ENCODE data around the gene COL6A3. TPM values are rescaled to one million over a fixed set of nuclear protein-coding genes. Genes with fewer than 3 reads are reported as not detected.
"Not testable (repeated sequence)": the region's sequence is repeated elsewhere in the genome, so short reads cannot be mapped to it uniquely, and the experiment has no call there.

Gene COL6A3
- total and polyA plus RNA-seq, 4 experiments from 2014 or later: 0.56 to 2.1 (median 1.5) TPM; not detected in 1

- POLR2A ChIA-PET (ENCODE audit: partially characterized antibody): no interaction called here
- Mint-ChIP-seq H3K4me3 (no peak overlapping the region), H3K4me1 (no peaks in the 10 kb centered on the region), H3K9me3 (peaks cover 0 to 10% (median 6%) of the 10 kb centered on the region in 8 donors), H3K27ac (no peak overlapping the region), H3K36me3 (no peaks in the 10 kb centered on the region), H3K27me3 (peaks cover 2 to 7% of the 10 kb centered on the region in 2 donors)
- Histone ChIP-seq H3K36me3 (ENCODE audit: insufficient read depth, low read length) (no peaks in the 10 kb centered on the region), H3K4me3 (ENCODE audit: low read length in 2 of 2) (no peak overlapping the region), H3K27ac (ENCODE audit: low read depth, low read length) (no peak overlapping the region), H3K9me3 (ENCODE audit: control insufficient read depth in 1 of 2, low read length in 2 of 2) (no peaks in the 10 kb centered on the region), H3K4me1 (ENCODE audit: insufficient read depth, low read length) (no peaks in the 10 kb centered on the region), H3K27me3 (ENCODE audit: insufficient read depth, low read length) (no peaks in the 10 kb centered on the region)
- CTCF ChIA-PET (ENCODE audit: partially characterized antibody): no interaction called here
- DNase-seq: no peak
- intact Hi-C loops (cut with micrococcal nuclease): no loop called here
Observed at GRCh38 chr2:237305579-237305978, 108.4 kb downstream of the COL6A3 start.

- Mint-ChIP-seq H3K36me3 (no peaks in the 10 kb centered on the region), H3K9me3 (peaks cover 0 to 10% (median 6%) of the 10 kb centered on the region in 8 donors), H3K4me1 (no peaks in the 10 kb centered on the region), H3K27me3 (peaks cover 2 to 7% of the 10 kb centered on the region in 2 donors), H3K27ac (no peak overlapping the region), H3K4me3 (no peak overlapping the region)
- no peaks in the 10 kb centered on the region for H3K9me3 ChIP-seq (ENCODE audit: control insufficient read depth in 1 of 2, low read length in 2 of 2)
- no peak overlapping the region for H3K4me3 ChIP-seq (ENCODE audit: low read length in 2 of 2)
- no peaks in the 10 kb centered on the region for H3K4me1 ChIP-seq (ENCODE audit: insufficient read depth, low read length)
- POLR2A ChIA-PET (ENCODE audit: partially characterized antibody): no interaction called here
- H3K27ac ChIP-seq (ENCODE audit: low read depth, low read length): no peak overlapping the region
- no peaks in the 10 kb centered on the region for H3K36me3 ChIP-seq (ENCODE audit: insufficient read depth, low read length)
- no peaks in the 10 kb centered on the region for H3K27me3 ChIP-seq (ENCODE audit: insufficient read depth, low read length)
- DNase-seq: no peak
- CTCF ChIA-PET (ENCODE audit: partially characterized antibody): no interaction called here
- intact Hi-C loops (cut with micrococcal nuclease): no loop called here
Observed at GRCh38 chr2:237304763-237305514, 109.0 kb downstream of the COL6A3 start.

- H3K4me3 ChIP-seq (ENCODE audit: low read length in 2 of 2); H3K27ac ChIP-seq (ENCODE audit: low read depth, low read length); H3K27me3 Mint-ChIP-seq; H3K27me3 ChIP-seq (ENCODE audit: insufficient read depth, low read length); CTCF ChIA-PET (ENCODE audit: partially characterized antibody); intact Hi-C loops (cut with micrococcal nuclease); H3K36me3 Mint-ChIP-seq; DNase-seq; H3K4me3 Mint-ChIP-seq; H3K27ac Mint-ChIP-seq; H3K4me1 Mint-ChIP-seq; H3K36me3 ChIP-seq (ENCODE audit: insufficient read depth, low read length); H3K9me3 ChIP-seq (ENCODE audit: control insufficient read depth in 1 of 2, low read length in 2 of 2); POLR2A ChIA-PET (ENCODE audit: partially characterized antibody); H3K4me1 ChIP-seq (ENCODE audit: insufficient read depth, low read length): not testable (repeated sequence)
- H3K9me3 Mint-ChIP-seq: peaks cover 0 to 10% (median 6%) of the 10 kb centered on the region in 8 donors
Observed at GRCh38 chr2:237303244-237303643, 110.7 kb downstream of the COL6A3 start.

DNA sequence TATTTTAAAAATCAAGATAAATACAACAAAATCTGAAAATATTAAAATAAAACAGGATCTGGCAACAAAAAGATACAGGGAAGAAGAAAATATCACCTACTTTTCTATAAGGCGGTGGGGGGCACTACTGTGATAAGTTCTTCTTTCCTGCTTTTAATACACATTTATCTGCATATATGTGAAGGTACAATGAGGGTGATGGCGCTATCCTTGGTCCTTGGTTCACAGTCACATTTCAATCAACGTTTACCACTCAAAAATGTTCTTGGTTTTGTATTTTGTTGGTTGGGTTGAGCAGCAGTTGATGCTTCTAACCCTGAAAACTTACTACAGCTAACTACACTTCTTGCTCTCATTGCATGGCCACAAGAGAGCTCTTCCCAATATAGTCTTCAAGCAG is 112.4 kb downstream of the COL6A3 start:
- H3K27me3 ChIP-seq (ENCODE audit: insufficient read depth, low read length): no peaks in the 10 kb centered on the region
- no peak overlapping the region for H3K4me3 ChIP-seq (ENCODE audit: low read length in 2 of 2)
- H3K9me3 ChIP-seq (ENCODE audit: control insufficient read depth in 1 of 2, low read length in 2 of 2): no peaks in the 10 kb centered on the region
- Mint-ChIP-seq H3K36me3 (no peaks in the 10 kb centered on the region), H3K27ac (no peak overlapping the region), H3K4me3 (no peak overlapping the region), H3K4me1 (no peaks in the 10 kb centered on the region), H3K9me3 (peaks cover 0 to 10% (median 6%) of the 10 kb centered on the region in 8 donors), H3K27me3 (peaks cover 7 to 12% of the 10 kb centered on the region in 2 donors)
- H3K4me1 ChIP-seq (ENCODE audit: insufficient read depth, low read length): no peaks in the 10 kb centered on the region
- ChIA-PET CTCF (ENCODE audit: partially characterized antibody) (no interaction called here), POLR2A (ENCODE audit: partially characterized antibody) (no interaction called here)
- intact Hi-C loops (cut with micrococcal nuclease): no loop called here
- H3K27ac ChIP-seq (ENCODE audit: low read depth, low read length): no peak overlapping the region
- no peak for DNase-seq
- no peaks in the 10 kb centered on the region for H3K36me3 ChIP-seq (ENCODE audit: insufficient read depth, low read length)

DNA sequence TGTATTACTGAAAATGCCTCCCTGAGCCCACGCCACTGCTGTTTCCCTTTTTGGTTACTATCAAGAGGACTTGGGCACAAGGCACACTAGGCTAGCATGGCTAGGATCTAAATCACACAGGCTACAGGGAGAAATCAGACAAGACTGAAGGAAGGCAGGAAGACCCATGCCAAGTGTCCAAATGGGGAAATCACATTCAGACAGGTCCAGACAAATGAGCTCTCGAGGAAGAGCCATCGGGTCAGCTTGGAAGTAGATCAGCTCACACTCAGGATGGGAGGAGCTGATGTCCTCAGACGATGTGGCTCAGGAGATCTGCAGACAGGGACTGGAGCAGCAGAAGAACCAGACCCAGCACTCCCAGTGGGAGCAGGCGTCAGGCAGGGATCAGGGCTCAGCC is 113.2 kb downstream of the COL6A3 start:
- no peaks in the 10 kb centered on the region for H3K36me3 Mint-ChIP-seq
- ChIA-PET POLR2A (ENCODE audit: partially characterized antibody) (no interaction called here), CTCF (ENCODE audit: partially characterized antibody) (no interaction called here)
- no peaks in the 10 kb centered on the region for H3K4me1 Mint-ChIP-seq
- Histone ChIP-seq H3K9me3 (ENCODE audit: control insufficient read depth in 1 of 2, low read length in 2 of 2) (no peaks in the 10 kb centered on the region), H3K4me3 (ENCODE audit: low read length in 2 of 2) (no peak overlapping the region), H3K36me3 (ENCODE audit: insufficient read depth, low read length) (no peaks in the 10 kb centered on the region), H3K4me1 (ENCODE audit: insufficient read depth, low read length) (no peaks in the 10 kb centered on the region), H3K27me3 (ENCODE audit: insufficient read depth, low read length) (peaks cover 5% of the 10 kb centered on the region), H3K27ac (ENCODE audit: low read depth, low read length) (no peak overlapping the region)
- DNase-seq: no peak
- H3K27ac Mint-ChIP-seq: peak overlapping the region in 1 of 7 donors; percentile 64
- H3K4me3 Mint-ChIP-seq: no peak overlapping the region
- H3K9me3 Mint-ChIP-seq: peaks cover 0 to 10% (median 6%) of the 10 kb centered on the region in 8 donors
- intact Hi-C loops (cut with micrococcal nuclease): no loop called here
- H3K27me3 Mint-ChIP-seq: peaks cover 9 to 16% of the 10 kb centered on the region in 2 donors

- peaks cover 5% of the 10 kb centered on the region for H3K27me3 ChIP-seq (ENCODE audit: insufficient read depth, low read length)
- H3K27me3 Mint-ChIP-seq: peaks cover 9 to 16% of the 10 kb centered on the region in 2 donors
- no peaks in the 10 kb centered on the region for H3K9me3 ChIP-seq (ENCODE audit: control insufficient read depth in 1 of 2, low read length in 2 of 2)
- DNase-seq: no peak
- H3K27ac ChIP-seq (ENCODE audit: low read depth, low read length): no peak overlapping the region
- H3K27ac Mint-ChIP-seq: no peak overlapping the region
- CTCF ChIA-PET (ENCODE audit: partially characterized antibody): no interaction called here
- H3K9me3 Mint-ChIP-seq: peaks cover 0 to 10% (median 8%) of the 10 kb centered on the region in 8 donors
- H3K4me1 Mint-ChIP-seq: no peaks in the 10 kb centered on the region
- no peaks in the 10 kb centered on the region for H3K36me3 ChIP-seq (ENCODE audit: insufficient read depth, low read length)
- no peaks in the 10 kb centered on the region for H3K36me3 Mint-ChIP-seq
- no peaks in the 10 kb centered on the region for H3K4me1 ChIP-seq (ENCODE audit: insufficient read depth, low read length)
- H3K4me3 ChIP-seq (ENCODE audit: low read length in 2 of 2): no peak overlapping the region
- POLR2A ChIA-PET (ENCODE audit: partially characterized antibody): no interaction called here
- H3K4me3 Mint-ChIP-seq: no peak overlapping the region
- intact Hi-C loops (cut with micrococcal nuclease): no loop called here
Observed at GRCh38 chr2:237299906-237300305, 114.1 kb downstream of the COL6A3 start.

GRCh38 chr2:237298151-237299118 is 115.5 kb downstream of the COL6A3 start:
- H3K27me3 ChIP-seq (ENCODE audit: insufficient read depth, low read length): peaks cover 5% of the 10 kb centered on the region
- H3K4me3 Mint-ChIP-seq: no peak overlapping the region
- DNase-seq: no peak
- H3K4me1 ChIP-seq (ENCODE audit: insufficient read depth, low read length): no peaks in the 10 kb centered on the region
- CTCF ChIA-PET (ENCODE audit: partially characterized antibody): no interaction called here
- intact Hi-C loops (cut with micrococcal nuclease): no loop called here
- no peak overlapping the region for H3K4me3 ChIP-seq (ENCODE audit: low read length in 2 of 2)
- no peaks in the 10 kb centered on the region for H3K36me3 ChIP-seq (ENCODE audit: insufficient read depth, low read length)
- H3K27ac Mint-ChIP-seq: no peak overlapping the region
- peaks cover 14 to 18% of the 10 kb centered on the region in 2 donors for H3K27me3 Mint-ChIP-seq
- POLR2A ChIA-PET (ENCODE audit: partially characterized antibody): no interaction called here
- no peaks in the 10 kb centered on the region for H3K4me1 Mint-ChIP-seq
- no peaks in the 10 kb centered on the region for H3K9me3 ChIP-seq (ENCODE audit: control insufficient read depth in 1 of 2, low read length in 2 of 2)
- H3K27ac ChIP-seq (ENCODE audit: low read depth, low read length): no peak overlapping the region
- H3K36me3 Mint-ChIP-seq: no peaks in the 10 kb centered on the region
- H3K9me3 Mint-ChIP-seq: peaks cover 0 to 15% (median 8%) of the 10 kb centered on the region in 8 donors
